NCI-H2107 (cell line): ENCODE measurements around the gene PPP3CA.

Experiments
- DNase-seq: peaks from one replicate; lab custom pipeline; 2025; lab: John Stamatoyannopoulos, UW

The PPP3CA gene

DNA sequence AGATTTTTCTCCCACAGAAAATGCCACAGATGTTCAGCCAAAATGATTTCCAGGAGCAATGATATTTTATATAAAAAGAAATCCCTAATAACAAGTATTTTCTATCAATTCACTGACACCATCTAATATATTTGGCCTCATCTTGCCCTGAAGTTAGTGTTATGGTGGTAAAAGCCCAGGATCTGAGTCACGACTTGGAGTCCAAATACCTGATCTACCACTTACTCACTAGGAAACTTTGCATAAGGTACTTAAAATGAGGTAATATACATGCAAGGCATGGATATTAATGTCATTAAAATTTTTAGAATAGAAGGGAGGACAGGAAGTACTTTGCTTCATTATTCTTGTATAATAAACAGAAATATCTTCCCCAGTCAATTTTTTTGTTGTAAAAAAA is 16.3 kb downstream of the PPP3CA start:
- no peak for DNase-seq

DNA sequence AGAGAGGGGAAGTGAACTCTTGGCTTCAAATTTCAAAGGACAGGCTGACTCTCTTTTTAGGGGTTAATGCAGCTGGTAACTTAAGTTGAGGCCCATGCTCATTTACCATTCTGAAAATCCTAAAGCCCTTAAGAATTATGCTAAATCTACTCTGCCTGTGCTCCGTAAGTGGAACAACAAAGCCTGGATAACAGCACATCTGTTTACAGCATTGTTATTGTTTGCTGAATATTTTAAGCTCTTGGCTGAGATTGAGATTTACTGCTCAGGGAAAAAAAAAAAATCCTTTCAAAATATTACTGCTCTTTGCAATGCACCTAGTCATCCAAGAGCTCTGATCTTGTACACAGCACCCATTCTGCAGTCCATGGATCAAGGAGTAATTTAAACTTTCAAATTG is 17.7 kb downstream of the PPP3CA start:
- no peak for DNase-seq

DNA sequence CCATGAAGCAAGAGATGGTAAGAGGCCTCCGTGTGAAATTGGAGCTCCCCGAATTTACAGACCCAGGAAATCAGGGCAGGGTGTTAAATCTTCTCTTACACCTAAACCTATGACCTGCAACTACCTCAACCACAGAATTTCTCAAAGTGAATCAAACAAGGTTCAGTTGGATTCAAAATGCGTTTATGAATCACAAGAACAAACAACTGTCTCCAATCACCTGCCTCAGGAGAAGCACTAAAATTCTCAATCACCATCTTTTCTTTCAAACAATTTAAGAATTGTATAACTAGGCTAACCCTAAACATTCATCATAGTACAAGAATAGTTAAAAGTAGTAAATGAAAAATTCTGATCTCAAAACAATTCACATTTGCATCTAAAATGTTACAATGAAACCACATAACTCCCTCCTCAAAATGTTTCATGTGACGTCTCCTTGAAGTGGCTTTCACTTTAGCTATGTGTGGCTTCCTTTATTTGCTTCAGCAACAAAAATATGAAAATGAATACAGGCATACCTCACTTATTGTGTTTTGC is 19.2 kb downstream of the PPP3CA start:
- DNase-seq: no peak

DNA sequence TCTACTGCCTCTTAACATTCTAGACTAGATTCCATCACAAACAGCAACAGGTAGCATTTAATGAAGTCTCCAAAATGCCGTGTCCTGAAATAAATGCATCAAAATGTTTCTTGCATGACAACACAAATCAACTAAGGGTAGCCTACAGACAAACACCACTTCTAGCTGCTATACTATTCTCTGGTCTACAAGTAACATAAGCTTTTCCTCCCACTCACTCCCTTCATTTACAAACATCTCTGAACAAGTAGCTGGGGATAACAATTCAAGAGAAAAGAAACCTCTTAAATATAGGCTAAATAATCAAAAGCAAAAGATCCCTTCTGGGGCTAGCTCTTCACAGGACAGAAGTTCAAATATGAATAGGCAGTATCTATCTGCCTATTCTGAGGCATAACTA is 20.8 kb downstream of the PPP3CA start:
- no peak for DNase-seq

DNA sequence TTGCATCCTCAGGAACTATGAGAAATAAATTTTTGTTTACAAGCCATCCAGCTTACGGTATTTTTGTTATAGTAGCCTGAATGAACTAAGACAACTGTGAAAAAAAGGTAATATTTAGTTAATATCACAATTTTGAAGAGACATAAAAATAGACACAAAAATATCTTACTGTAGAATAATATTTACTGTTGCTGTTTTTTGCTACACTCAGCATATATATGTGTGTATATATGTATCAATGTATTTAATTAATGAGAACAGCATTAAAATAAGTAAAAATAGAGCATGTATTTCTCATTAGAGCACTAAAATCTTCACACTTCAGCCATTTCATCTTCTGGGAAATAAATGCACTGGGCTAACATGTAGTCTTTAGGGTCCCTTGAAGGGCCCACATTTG is 24.6 kb downstream of the PPP3CA start:
- no peak for DNase-seq

DNA sequence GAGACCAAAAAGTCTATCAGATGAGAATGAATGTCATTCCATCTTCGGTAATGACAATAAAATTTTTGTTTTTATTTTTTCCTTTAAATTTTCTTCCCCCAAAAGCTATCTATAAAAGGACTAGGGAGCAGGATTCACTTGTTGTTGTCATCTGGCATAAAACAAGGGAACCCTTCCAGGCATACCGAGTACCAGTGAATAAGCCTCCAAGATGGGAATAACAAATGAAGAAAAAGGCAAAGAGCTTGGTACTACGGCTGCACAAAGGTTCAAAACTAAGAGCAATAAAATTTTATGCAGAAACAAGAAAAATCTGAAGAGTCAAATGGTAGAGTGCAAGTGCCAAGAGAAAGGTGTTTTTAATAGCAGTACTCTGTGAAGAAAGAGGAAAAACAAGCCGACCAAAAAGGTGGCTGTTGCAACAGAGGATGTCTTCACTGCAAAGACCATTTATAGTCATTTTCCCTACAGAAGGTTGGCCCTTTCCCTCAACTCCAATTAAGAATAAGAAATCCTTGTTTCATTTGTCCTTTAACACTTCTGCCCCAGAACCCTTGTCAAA is 25.8 kb downstream of the PPP3CA start:
- DNase-seq: no peak

DNA sequence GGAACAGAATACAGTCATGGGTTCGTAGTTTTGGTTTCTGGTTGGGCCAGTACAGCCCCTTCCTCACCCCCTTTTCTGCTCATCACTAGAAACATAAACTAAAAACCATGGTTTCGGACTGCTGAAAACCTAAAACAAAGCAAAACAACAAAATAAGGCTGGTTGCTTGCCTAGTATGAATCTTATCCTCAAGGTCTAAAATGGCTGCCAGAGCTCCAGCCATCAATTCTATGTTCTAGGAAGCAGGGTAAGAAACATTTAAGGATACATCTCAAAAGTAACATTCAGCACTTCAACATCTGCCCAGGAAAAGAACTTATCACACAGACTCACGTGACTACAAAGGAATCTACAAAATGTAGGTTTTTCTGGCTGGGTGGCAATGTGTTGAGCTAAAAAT is 31.5 kb downstream of the PPP3CA start:
- DNase-seq: no peak

DNA sequence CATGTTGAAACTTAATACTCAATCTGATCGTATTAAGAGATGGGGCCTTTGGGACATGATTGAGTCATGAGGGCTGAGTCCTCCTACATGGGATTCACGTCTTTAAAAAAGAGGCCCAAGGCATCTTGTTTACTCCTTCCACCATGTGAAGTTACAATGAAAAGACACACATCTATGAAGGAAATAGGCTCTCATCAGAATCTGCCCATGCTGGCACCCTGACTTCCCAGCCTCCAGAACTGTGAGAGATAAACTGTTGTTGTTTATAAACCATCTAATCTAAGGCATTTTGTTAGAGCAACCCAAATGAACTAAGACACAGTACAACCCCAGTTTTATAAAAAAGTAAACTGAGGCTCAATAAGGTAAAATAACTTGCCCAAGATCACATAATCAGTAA is 32.3 kb downstream of the PPP3CA start:
- DNase-seq: no peak

DNA sequence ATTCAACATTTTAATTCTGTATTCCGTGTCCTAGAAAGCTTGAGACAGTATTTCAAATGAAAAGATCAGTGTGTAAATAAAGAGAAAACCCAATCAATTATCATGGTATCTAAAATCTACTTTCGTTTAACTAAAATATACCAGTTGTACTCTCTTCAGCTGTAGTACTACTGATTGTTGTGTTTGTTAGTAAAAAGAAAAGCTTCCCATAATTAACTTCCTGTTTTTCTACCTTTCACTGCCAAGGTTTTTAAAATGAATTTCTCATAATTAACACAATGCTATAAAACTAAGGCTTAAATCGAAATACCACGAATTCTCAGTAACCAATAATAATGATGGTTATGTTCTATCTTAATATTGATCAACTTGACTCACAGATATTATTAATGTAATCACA is 37.4 kb downstream of the PPP3CA start:
- DNase-seq: no peak

DNA sequence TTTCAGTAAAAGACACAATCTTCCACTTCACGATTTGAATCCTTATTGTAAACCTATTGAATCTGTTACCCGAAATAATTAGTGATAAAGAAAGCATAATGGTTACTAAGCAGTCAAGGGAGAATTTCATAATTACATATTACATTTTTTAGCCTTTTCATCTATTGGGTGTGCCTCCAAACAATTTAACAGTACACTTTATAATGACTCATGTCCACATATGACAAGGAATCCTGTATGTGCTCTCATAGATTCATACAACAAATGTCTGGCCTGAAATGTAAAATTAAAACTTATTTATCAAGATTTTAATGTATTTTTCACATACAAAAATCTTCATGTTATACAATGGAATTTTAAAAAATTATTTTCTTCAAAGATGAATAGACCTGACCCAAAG is 39.4 kb downstream of the PPP3CA start:
- no peak for DNase-seq

DNA sequence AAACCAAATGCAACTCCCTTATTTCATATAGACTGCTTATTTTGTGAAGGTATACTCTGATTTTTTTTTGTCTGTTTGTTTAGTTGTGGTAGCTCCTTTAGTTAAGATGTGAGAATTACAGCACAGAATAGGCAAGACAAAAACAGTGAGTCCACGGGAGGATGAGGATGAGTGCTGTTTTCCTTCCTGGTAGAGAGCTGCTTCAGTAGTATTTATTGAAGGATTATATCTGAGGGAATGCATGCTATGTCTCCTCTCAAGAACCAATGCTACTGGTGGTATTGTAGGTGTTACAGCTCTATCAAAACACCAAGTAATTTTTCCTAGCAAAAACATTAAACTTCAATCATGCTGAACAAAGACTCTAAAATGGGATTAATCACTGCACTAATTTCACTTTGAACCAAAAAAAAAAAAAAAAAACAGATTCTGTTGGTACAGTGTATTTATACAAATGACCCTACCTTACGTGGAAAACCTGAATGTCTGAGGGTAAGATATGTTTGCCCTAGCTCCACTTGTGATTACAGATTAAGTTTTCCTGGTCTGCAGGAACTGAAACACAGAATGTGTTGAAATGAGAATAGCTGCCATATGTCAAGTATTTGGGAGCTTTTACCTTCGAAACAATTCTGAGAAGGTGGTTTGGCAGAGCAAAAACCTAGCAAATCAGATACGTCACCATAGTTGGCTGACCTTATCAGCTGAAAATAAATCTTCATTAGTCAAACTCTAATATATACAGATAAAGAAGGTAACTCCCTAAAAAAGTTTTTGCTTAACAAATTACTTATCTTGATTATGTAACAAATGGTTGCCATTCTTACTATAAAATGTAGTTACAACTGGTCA is 40.3 kb downstream of the PPP3CA start:
- no peak for DNase-seq

DNA sequence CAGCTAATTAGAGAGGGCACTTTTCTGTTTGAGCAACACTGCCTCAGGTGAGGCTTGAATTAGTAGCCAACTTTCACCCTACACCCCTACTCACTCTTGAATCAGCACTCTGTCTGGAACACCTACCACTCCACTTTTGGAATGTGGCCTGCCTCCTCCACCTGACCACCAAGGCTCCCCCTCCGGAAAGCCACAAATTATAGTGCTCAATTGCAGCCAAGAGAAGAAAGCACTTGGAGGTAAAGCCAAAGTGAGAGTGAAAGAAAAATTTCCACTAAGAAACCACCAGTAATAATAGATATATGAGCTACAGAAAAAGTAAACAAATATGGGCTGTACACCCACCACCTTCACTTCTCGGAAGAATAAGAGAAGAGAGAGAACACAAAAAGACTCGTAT is 41.1 kb downstream of the PPP3CA start:
- no peak for DNase-seq

DNA sequence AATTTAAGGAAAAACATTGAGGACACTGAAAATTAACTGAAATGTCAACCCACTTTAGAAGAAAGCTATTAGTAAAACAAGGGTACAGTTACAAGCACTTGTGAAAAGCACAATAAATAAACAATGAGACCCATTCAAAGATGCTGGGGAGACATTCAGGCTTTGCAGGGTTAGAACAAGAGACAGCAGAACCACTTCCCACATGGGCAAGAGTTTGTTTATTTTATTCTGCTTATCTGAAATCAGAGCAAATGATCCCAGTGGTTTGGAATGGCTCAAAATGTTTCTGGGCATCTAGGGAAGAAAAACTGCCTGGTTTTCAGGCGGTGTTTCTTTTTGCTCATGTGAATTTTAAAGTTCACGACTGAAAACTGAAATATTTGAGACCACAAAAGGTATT is 42.4 kb downstream of the PPP3CA start:
- no peak for DNase-seq

DNA sequence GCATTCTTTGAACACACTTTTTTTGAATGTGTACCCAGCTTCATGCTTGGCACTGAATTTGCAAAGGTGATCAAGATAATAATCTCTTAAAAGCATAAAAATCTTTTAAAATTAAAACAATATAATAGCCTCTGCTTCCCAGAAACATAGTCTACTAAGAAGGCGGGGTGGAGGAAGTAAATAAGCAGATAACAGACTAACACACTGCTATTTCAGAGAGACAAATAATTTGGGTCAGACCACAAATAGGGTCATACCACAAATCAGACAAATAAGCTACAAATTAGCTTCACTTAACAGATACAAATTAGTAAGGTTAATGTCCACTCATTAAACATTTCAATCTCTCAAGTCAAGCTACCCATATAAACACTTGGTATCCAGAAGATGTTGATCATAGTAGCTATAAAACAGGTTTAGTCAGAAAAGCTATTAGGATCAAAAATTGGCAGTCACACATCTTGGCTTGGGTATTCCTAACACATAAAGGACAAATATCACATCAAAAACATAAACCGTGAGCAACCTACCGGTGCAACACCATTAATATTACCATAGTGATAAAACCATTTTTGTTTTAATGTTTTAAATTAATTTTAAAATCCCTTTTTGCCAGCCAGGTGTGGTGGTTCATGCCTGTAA is 47.3 kb downstream of the PPP3CA start:
- no peak for DNase-seq

DNA sequence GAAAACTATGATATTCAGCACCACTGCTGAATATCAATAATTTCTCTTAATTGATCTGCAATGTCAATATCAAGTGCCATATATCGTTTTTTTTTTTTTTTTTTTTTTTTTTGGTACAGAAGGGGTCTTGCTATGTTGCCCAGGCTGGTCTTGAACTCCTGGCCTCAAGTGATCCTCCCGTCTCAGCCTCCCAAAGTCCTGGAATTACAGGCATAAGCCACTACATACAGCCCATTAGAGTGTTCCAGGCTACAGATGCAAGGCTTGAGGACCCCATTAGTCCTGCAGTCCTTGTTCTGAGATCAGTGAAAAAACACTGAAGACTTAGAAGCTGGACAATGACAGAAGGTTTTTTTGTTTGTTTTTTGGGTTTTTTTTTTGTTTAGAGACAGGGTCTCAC is 48.3 kb downstream of the PPP3CA start:
- DNase-seq: no peak

DNA sequence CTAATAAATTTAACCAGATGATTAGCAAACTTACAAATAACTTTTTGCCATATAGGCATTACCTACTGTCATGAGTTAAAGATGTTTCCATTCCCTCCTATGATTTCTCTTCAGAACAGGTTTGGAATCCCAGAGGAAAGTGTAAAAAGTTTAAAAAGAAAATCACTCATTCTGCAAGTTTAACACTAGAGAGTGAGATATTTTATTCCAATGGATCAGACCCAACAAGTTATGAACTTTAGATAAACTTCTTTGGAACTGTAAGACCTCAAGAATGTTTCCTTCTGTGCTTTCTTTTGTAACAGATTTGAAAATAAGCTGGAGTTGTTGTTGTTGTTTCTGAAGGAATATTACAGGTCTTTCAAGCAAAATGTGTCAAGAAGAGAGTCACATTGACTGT is 51.6 kb downstream of the PPP3CA start:
- no peak for DNase-seq

DNA sequence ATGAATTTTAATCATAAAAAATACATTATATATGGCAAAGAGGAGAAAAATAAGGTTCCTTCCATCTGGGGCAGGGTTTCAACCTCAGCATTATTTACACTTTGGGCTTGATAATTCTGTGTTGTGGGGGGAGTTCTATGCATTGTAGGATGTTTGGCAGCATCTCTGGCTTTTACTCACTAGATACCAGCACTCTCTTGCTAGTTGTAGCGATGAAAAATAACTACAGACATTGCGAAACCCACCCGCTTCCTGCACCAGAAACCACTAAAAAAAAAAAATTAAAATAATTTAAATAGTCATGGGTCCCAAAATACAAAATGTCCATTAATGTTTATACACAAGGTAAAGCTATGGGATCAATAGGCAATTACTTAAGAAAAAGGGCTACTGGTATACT is 52.7 kb downstream of the PPP3CA start:
- DNase-seq: no peak

DNA sequence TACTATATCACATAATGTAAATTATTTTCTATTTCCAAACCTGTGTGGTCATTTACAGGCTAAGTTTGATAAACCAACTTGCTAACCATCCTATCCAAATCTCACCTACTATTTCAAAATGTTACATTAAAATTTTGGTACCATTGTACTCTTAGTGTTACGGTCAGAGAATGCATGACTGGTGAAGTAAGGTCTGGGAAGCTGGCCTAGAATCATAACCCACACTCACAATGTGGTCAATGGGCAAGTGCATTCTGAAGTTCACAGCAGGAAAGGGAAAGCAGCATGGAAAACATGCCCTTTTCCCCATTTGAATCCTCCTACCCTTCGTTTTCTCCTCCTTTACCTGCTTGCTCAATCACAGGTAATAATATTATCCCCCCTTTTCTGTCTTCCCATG is 54.4 kb downstream of the PPP3CA start:
- no peak for DNase-seq

DNA sequence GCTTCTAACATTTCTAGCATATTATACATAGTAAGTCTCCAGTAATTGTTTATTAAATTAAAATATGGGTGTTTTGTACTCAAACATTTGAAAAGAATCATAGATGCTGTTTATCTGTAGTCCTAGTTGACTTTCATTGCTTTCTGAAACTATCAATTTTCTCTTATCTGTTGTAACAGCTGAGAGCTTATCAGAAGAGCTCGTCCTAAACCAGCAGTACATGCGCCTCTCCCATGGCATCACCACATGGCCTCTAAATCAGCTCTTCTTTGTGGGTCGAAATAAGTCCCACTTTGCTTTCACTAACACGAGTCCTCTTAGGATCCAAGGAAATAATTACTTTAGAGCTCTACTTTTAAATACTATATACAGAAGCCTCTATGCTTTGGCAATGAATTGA is 55.1 kb downstream of the PPP3CA start:
- DNase-seq: no peak

DNA sequence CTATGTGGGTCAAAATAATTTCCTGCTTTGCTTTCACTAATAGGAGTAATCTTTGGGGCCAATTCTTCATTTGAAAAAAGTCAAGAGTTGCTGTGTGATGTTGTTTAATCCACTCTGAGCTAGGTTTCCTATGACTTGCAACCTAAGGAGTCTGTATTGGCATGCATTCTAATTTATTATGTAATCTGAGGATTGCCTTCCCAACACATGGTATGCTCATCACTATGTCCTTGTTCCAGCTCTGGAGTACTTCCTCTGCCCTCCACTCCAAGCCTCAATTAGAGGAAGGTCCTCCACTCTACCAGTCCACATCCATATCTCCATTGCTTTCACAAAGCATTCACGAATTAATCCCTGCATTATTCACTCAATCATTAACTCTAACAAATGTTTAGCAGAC is 56.1 kb downstream of the PPP3CA start:
- no peak for DNase-seq

DNA sequence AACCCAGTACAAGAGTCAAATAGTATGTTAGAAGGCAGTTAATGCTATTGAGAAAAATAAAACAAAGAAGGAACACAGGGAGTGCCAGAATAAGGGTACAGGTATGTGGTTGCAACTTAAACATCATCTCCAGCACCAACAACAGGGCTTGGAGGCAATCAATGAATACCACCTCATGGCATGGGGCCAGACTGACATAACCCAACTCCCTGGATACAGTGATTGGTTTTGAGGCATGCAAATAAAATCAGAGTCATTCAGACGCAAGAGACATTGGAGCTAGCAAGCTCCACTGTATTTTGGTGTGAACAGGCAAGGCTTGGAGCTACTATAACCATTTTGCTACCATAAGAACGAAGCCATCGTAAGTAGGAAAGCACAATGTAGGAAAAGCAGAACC is 56.7 kb downstream of the PPP3CA start:
- no peak for DNase-seq

DNA sequence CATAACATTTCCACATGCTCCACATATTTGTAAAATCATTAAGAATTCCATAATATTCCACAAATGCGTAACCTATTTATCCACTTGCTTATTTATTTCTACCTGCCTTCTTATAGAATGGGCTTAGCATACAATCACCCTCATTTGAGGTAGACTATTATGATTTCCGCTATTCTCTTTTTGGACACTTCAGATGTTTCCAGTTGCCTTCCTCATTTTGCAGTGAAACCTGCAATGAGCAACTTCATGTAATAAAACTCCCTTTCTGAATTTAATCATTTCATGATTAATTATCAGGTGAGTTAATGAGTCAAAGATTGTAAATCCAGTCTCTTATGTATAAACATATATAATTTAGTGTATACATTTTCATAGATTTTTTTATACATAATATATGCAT is 58.0 kb downstream of the PPP3CA start:
- DNase-seq: no peak
